ENCODE measurements around the gene CAPZB.
"Not testable (repeated sequence)": the region's sequence is repeated elsewhere in the genome, so short reads cannot be mapped to it uniquely, and the experiment has no call there.

The CAPZB gene

DNA sequence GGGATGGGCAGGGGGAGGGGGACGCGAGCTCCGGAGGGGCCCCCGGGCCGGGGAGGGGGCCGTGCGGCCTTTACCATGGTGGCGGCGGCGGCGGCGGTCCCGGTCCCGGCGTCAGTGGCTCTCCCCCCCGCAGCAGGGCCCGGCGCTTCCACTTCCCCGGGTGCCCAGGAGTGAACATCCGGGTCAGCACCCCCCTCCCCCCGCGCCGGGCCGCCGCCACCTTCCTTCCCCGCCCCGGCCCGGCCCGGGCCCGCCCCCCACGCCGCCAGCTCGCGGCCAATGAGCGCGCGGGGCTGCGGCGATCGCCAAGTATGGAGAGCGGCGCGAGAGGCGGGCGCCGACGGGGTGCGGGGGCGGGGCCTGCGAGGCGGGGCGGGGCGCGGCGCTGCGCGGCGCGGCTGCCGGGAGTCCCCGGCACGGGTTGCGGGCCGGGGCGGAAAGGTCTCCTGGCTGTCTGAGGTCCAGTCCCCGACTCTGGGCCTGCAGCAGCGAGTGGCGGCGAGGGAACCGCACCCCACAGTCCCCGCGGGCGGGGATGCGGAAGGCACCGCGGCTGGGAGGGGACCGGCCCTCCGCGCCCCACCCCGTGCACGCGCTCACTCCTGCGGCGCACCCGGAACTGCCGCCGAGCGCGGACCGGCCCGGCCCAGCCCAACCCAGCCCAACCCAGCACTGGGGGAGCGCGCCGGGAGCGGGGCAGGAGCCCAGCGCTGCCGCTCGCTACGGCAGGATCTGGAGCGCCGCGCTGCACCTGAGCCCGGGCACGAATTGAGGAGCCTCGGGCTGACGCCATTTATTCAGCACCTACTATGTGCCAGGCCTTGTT, at the start of gene CAPZB:
Gene CAPZB, minus strand, starts transcription at position 178 of the 826 bp plus-strand sequence. Its CDS starts 101 bp downstream, at position 77.
- peak; percentile 72 for TF ChIP-seq POLR2A (IDR thresholded peaks at IDR 0.05; ENCODE audit: low read length)
- no peak for TF ChIP-seq GATA1 (IDR thresholded peaks at IDR 0.05; ENCODE audit: low read depth, low read length)

DNA sequence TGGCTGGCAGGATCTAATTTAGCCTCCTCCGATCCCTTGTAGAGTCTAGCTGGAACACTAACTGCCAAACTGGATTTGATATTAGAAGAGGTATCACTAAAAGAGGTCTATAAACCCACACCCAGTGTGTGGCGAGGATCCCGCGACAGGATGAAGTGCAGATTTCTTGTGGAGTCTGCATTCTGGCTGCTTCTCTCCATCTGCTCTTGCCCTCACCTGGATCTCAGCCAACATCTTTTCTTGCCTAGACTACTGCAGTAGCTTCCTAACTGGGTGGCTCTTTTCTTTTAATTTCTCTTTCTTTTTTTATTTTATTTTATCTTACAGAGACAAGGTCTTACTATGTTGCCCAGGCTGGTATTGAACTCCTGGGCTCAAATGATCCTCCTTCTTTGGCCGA, 48.9 kb upstream of the CAPZB start:
- no peak for DNase-seq

More for the DNA sequence above, at the start of gene CAPZB:
- peak; percentile 91 to 94 for DNase-seq

DNA sequence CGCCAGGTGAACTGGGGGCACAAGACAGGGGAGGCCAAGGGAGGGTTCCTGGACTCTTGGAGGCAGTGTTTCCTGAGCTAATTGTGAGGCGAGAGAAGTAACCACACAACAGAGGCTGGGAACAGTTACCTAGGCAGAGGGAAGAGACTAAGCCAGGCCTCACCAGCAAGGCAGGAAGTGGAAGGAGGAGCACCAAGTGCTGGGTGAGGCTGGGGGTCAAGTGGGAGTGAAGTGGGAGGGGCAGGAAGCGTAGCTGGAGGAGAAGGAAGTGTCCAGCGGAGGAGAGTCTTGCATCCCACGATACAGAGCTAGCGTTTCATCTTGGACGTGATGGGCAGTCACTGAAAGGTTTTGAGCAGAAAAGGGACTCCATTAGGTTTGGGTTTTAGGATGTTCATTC, 48.3 kb upstream of the CAPZB start:
- DNase-seq, result no peak
- TF ChIP-seq GATA1 (IDR thresholded peaks at IDR 0.05; ENCODE audit: low read depth, low read length), result no peak
- TF ChIP-seq POLR2A (IDR thresholded peaks at IDR 0.05; ENCODE audit: low read length), result no peak

More for the DNA sequence above, 48.9 kb upstream of the CAPZB start:
- TF ChIP-seq GATA1 (IDR thresholded peaks at IDR 0.05; ENCODE audit: low read depth, low read length), result no peak
- no peak for TF ChIP-seq POLR2A (IDR thresholded peaks at IDR 0.05; ENCODE audit: low read length)

DNA sequence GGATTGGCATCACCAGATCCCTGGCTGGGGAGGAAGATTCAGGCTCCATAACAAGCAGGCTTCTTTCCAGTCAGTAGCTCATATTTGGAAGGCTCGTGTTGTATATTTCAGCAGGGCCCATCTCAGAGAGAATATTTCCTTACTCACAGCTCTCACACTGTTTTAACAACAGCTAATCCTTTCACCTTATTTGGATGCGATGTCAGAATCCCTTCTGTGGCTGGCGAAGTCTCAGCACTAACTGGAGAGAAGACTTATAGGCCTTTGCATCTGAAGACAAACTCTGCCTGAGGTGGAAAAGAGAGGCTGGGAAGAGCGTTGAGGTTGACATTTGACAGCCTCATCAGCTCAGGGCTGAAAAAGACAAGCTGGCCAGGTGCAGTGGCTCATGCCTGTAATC, 47.2 kb upstream of the CAPZB start:
- TF ChIP-seq POLR2A (IDR thresholded peaks at IDR 0.05; ENCODE audit: low read length), result no peak
- no peak for TF ChIP-seq GATA1 (IDR thresholded peaks at IDR 0.05; ENCODE audit: low read depth, low read length)

DNA sequence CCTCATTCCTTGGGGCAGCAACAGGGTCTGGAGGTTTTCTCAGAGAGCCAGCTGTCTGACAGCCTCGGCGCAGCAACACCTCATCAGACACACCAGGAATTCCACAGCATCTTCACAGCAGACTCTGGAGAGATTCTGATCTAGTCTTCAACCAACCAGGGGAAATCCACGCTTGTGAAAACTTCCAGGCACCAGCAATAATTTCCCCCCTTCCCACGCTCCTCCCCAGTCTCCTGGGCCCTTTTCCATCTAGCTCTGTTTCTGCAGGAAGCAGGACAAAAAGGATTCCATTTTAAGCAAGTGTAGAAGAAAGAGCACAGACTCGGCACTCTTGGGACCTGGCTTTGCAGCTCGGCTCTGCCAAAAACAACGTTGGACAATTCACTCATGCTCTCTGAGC, 44.3 kb upstream of the CAPZB start:
- DNase-seq, result no peak
- no peak for TF ChIP-seq POLR2A (IDR thresholded peaks at IDR 0.05; ENCODE audit: low read length)
- TF ChIP-seq GATA1 (IDR thresholded peaks at IDR 0.05; ENCODE audit: low read depth, low read length), result no peak

More for the DNA sequence above, 47.2 kb upstream of the CAPZB start:
- no peak for DNase-seq

DNA sequence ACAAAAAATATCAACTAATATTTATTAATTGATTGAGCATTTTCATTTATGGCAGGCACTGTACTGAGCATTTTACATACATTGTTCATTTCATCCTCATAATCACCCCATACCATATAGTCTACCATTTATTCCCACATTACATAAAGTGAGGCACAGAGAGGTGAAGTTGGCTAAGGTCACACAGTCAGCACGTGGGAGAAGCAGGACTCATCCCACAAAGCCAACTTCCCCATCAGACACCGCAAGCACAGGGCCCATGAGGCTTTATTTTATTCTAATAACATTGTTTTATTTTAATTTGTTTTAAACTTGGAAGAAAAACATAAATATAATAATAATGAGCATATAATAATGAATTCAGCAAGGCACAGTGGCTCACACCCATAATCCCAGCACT, 43.1 kb upstream of the CAPZB start:
- no peak for TF ChIP-seq POLR2A (IDR thresholded peaks at IDR 0.05; ENCODE audit: low read length)
- TF ChIP-seq GATA1 (IDR thresholded peaks at IDR 0.05; ENCODE audit: low read depth, low read length), result no peak
- no peak for DNase-seq

DNA sequence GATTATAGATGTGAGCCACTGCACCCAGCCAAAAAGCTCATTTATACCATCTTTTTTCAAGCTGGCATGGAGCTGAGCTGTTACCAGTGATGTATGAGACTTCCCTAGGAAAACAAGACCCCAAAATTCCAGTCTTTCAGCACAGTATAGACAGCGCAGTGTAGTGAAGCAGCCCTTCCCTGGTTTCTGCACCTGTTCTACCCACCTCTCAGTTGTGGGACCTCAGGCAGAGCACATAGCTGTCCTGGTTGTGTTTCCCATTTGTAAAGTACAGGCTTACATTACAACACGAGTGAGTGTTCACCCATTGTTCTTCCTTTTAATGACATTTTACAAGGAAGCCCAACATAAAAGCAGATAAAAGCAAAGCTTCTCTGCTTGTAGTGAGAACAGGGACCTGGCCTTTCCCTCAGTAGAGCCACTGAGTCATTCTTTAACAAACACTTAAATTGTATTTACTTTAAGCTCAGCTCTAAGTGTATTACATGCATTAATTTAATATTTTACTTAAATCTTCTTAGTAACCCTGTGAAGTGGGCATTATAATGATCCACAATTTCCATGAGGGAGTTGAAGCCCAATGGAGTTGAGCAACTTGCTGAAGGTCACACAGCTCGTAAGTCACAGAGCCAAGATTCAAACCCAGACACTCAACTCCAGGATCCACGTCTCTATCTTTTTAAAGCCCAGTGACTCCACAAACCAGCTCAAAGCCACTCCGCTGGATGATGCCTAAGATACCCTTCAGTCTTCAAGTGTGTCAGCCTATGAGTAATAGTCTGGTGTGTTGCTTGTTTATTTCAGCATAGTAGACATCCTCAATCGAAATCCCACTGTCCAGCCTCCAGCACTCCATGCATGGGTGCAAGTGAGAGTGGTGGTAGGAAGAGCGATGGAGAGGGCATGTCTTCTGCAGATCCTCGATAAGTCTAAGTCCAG, 40.5 kb upstream of the CAPZB start:
- no peak for DNase-seq
- TF ChIP-seq GATA1 (IDR thresholded peaks at IDR 0.05; ENCODE audit: low read depth, low read length), result no peak
- TF ChIP-seq POLR2A (IDR thresholded peaks at IDR 0.05; ENCODE audit: low read length), result no peak

DNA sequence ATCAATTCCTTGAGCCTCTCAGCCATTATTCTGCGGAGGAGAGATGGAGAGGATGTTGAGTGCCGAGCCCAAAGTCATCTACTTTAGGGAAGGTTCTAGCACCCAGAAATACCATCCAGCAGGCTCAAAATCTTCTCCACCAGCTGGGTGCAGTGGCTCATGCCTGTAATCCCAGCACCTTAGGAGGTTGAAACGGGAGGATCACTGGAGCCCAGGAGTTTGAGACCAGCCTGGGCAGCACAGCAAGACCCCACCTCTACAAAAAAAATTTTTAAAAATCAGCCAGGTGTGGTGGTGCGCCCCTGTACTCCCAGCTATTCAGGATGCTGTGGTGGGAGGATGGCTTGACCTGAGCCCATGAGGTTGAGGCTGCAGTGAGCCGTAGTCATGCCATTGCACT, 39.5 kb upstream of the CAPZB start:
- TF ChIP-seq POLR2A (IDR thresholded peaks at IDR 0.05; ENCODE audit: low read length), result no peak
- no peak for TF ChIP-seq GATA1 (IDR thresholded peaks at IDR 0.05; ENCODE audit: low read depth, low read length)
- no peak for DNase-seq

DNA sequence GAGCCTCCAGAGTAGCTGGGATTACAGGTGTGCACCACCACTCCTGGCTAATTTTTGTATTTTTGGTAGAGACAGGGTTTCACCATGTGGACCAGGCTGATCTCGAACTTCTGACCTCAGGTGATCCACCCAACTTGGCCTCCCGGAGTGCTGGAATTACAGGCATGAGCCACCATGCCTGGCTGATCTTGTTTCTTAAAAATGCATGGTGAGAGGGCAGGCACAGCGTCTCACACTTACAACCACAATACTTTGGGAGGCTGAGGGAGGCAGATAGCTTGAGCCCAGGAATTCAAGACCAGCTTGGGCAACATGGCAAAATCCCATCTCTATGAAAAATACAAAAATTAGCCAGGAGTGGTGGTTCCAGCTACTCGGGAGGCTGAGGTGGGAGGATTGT, 37.2 kb upstream of the CAPZB start:
- DNase-seq, result not testable (repeated sequence)

DNA sequence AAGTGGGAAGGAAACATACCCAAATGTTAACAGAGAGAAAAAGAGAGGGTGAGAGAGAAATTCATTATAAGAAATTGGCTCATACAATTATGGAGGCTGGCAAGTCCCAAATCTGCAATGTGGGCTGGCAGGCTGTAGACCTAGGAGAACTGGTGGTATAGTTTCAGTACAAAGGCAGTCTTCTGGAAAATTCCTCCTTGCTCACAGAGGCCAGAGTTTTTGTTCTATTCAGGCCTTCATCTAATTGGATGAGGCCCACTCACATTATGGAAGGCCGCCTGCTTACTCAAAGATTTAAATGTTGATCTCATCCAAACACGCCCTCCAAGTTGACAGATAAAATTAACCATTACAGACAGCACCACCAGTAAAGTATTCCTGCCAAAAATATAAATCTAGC, 36.1 kb upstream of the CAPZB start:
- TF ChIP-seq POLR2A (IDR thresholded peaks at IDR 0.05; ENCODE audit: low read length) (no peak), GATA1 (IDR thresholded peaks at IDR 0.05; ENCODE audit: low read depth, low read length) (no peak)
- DNase-seq, result no peak

DNA sequence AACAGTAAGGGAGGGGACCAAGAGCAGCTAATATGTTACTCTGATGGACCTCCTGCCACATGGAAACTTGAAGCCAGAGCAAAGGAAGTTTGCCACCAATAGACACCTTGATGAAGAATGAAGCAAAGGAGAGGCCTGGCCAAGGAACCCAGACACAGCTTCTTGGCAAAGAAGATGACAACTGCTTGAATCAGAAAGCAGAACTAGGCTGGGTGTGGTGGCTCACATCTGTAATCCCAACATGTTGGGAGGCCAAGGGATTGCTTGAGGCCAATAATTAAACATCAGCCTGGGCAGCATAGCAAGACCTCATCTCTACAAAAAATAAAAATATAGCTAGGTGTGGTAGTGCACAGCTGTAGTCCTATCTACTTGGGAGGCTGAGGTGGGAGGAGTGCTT, 31.7 kb upstream of the CAPZB start:
- no peak for DNase-seq
- no peak for TF ChIP-seq POLR2A (IDR thresholded peaks at IDR 0.05; ENCODE audit: low read length)
- no peak for TF ChIP-seq GATA1 (IDR thresholded peaks at IDR 0.05; ENCODE audit: low read depth, low read length)

DNA sequence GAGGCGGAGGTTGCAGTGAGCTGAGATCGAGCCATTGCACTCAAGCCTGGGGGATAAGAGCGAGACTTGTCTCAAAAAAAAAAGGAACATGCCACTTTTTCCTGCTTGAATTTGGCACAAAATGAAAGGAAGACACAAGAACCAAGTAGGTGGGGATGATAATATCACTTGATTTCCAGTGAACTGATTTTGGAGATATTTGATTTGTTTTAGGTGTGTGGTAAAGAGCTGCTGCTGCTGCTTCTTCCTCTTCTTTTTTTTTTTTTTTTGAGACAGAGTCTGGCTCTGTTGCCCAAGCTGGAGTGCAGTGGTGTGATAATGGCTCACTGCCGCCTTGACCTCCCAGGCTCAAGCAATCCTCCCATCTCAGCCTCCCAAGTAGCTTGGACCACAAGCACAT, 29.9 kb upstream of the CAPZB start:
- DNase-seq, result no peak
- TF ChIP-seq POLR2A (IDR thresholded peaks at IDR 0.05; ENCODE audit: low read length) (no peak), GATA1 (IDR thresholded peaks at IDR 0.05; ENCODE audit: low read depth, low read length) (no peak)

DNA sequence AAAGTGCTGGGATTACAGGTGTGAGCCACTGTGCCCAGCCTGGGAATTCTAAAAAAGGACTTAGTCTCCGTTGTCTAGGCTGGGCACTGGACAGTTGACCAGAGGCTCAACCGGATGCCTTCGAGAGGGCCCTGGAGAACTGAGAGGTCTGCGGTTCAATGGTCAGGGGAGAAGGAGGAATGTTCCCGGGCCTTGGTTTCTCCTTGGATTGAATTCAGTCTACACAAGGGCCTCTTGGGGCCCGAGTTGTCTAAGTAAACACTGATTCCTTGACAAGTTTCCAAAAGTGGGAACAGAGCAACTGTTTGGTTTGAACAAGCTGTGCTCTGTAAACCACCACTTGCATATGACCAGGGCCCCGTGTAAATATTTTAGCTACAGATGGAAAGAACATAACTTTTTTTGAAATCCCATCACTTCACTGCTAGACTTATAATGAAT, 29.1 kb upstream of the CAPZB start:
- no peak for DNase-seq
- TF ChIP-seq GATA1 (IDR thresholded peaks at IDR 0.05; ENCODE audit: low read depth, low read length) (no peak), POLR2A (IDR thresholded peaks at IDR 0.05; ENCODE audit: low read length) (no peak)

DNA sequence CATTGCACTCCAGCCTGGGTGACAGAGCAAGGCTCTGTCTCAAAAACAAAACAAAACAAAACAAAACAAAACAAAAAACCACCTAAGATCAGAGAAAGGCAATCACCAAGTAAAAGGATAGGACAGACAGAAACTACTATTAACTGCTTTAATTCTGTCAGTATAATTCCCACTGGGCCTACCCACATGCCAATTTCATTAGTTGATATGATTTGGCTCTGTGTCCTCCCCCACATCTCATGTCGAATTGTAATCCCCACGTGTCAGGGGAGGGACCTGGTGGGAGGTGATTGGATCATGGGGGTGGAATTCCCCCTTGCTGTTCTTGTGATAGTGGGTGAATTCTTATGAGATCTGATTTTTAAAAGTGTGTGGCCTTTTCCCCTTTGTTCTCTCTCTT, 27.2 kb upstream of the CAPZB start:
- no peak for DNase-seq
- TF ChIP-seq POLR2A (IDR thresholded peaks at IDR 0.05; ENCODE audit: low read length), result no peak

All from erythroblast (primary cell).